GM12878 (cell line): ENCODE data around the gene CAPZB. TPM values are rescaled to one million over a fixed set of nuclear protein-coding genes. Genes with fewer than 3 reads are reported as not detected.
"Not testable (repeated sequence)": the region's sequence is repeated elsewhere in the genome, so short reads cannot be mapped to it uniquely, and the experiment has no call there.

Experiments used
- ATAC-seq: fragments of 200-7000 bp; cut with Tn5 transposase; 3 replicates; pipeline ENCODE4 v1.9.1; 2020; ENCODE audit warnings: mild to moderate bottlenecking, moderate library complexity
- BruUV-seq: library from RNA; stranded (reverse); fragments of 400-500 nt; replicated peaks from 2 replicates; lab custom pipeline; 2021; lab: Mats Ljungman, UMichigan
- CTCF ChIA-PET: fragments of 300-600 bp; sonication (Branson Sonifier 250); formaldehyde crosslinking; extraction: SDS; loops from one replicate; lab custom pipeline; 2021; ENCODE audit warnings: inconsistent platforms; lab: Yijun Ruan, JAX
- POLR2A ChIA-PET: fragments of 350-600 bp; formaldehyde crosslinking; extraction: SDS; loops from one replicate; lab custom pipeline; 2021; ENCODE audit warnings: inconsistent platforms; lab: Charles Lee
- RAD21 ChIA-PET: fragments of 300-600 bp; sonication (Branson Sonifier 250); formaldehyde crosslinking; loops from one replicate; lab custom pipeline; 2023; ENCODE audit warnings: antibody characterized with exemption; ENCODE audit not compliant: unreplicated experiment; lab: Charles Lee
- SMC1A ChIA-PET: fragments of 300-600 bp; sonication (Branson Sonifier 250); formaldehyde crosslinking; loops from one replicate; lab custom pipeline; 2023; ENCODE audit not compliant: unreplicated experiment, uncharacterized antibody; lab: Charles Lee
- DNase-seq: peaks from one replicate; pipeline ENCODE4 v3.0.0-alpha.2; 2011; ENCODE audit warnings: low read depth, low spot score
- FAIRE-seq: peaks from 3 replicates; lab custom pipeline; 2011; peaks lifted over from hg19 to GRCh38; lab: Jason Lieb, UNC
- H2AFZ ChIP-seq: 2 replicates; pipeline ENCODE4 v1.6.0; 2011; ENCODE audit warnings: low read depth, low read length, control low read depth; ENCODE audit not compliant: control insufficient read depth
- H3K27ac ChIP-seq: 2 replicates; pipeline ENCODE4 v1.5.1; 2011; ENCODE audit warnings: control low read depth; ENCODE audit not compliant: control insufficient read depth, insufficient read depth
- H3K27me3 ChIP-seq, 2 experiments: replicated peaks in 1 of 2; 2 replicates each; pipeline versions ENCODE4 v1.6.0 to v1.6.1; 2011; ENCODE audit warnings: low read length in 1 of 2; ENCODE audit not compliant: control insufficient read depth in 2 of 2, insufficient read depth in 2 of 2
- H3K36me3 ChIP-seq, 2 experiments: 2 replicates each; pipeline ENCODE4 v1.5.1; 2011; ENCODE audit warnings: low read length in 1 of 2; ENCODE audit not compliant: control insufficient read depth in 2 of 2, insufficient read depth in 2 of 2
- H3K4me1 ChIP-seq: 2 replicates; pipeline ENCODE4 v1.6.1; 2011; ENCODE audit warnings: mild to moderate bottlenecking, low read length, moderate library complexity, mixed read lengths; ENCODE audit not compliant: control insufficient read depth, insufficient read depth
- H3K4me2 ChIP-seq: 2 replicates; pipeline ENCODE4 v1.6.0; 2011; ENCODE audit warnings: control low read depth; ENCODE audit not compliant: control insufficient read depth, insufficient read depth
- H3K4me3 ChIP-seq: fragments of 200-600 bp; sonication (generic); 2 replicates; pipeline ENCODE4 v1.5.1; 2016
- H3K79me2 ChIP-seq: 2 replicates; pipeline ENCODE4 v1.6.0; 2011; ENCODE audit warnings: low read length; ENCODE audit not compliant: control insufficient read depth, insufficient read depth
- H3K9ac ChIP-seq: 2 replicates; pipeline ENCODE4 v1.8.0; 2011; ENCODE audit warnings: low read length, control low read depth, mixed read lengths; ENCODE audit not compliant: control insufficient read depth, insufficient read depth
- H3K9me3 ChIP-seq: replicated peaks from 3 replicates; pipeline ENCODE4 v1.5.1; 2011; ENCODE audit warnings: mild to moderate bottlenecking, low read length; ENCODE audit not compliant: control insufficient read depth, insufficient read depth
- H4K20me1 ChIP-seq: 2 replicates; pipeline ENCODE4 v1.6.0; 2011; ENCODE audit not compliant: control insufficient read depth, insufficient read depth
- IKZF2 ChIP-seq, 2 experiments: fragments of 450-650 bp; IDR thresholded peaks; 2 replicates each; pipeline ENCODE4 v1.6.1; 2017; ENCODE audit warnings: mild to moderate bottlenecking in 2 of 2, moderate library complexity in 2 of 2
- JUNB ChIP-seq: IDR thresholded peaks from 2 replicates; pipeline ENCODE4 v1.6.1; 2016; ENCODE audit warnings: antibody characterized with exemption, mild to moderate bottlenecking
- POU2F2 ChIP-seq: IDR thresholded peaks from 3 replicates; pipeline ENCODE4 v1.6.1; 2011; ENCODE audit warnings: low read depth, mild to moderate bottlenecking, low read length, borderline replicate concordance
- RAD51 ChIP-seq: fragments of 450-650 bp; IDR thresholded peaks from 2 replicates; pipeline ENCODE4 v1.6.1; 2016; ENCODE audit warnings: moderate library complexity, mild to moderate bottlenecking, inconsistent platforms
- RUNX3 ChIP-seq: IDR thresholded peaks from 2 replicates; pipeline ENCODE4 v1.6.1; 2012; ENCODE audit warnings: low read length, inconsistent platforms
- SPI1 ChIP-seq: IDR thresholded peaks from 2 replicates; pipeline ENCODE4 v1.6.1; 2011; ENCODE audit warnings: low read depth, mild to moderate bottlenecking, low read length, moderate library complexity, borderline replicate concordance; ENCODE audit not compliant: insufficient read depth
- WGBS: methylation state at CpG from one replicate; pipeline ENCODE4 v1.1.6; 2016; ENCODE audit warnings: low lambda C conversion rate; ENCODE audit not compliant: insufficient replicate concordance, insufficient coverage; ENCODE audit errors: missing lambda C conversion rate; 5-methylcytosine and 5-hydroxymethylcytosine counted together
- in situ Hi-C: fragments of 300-500 bp; cut with MboI; formaldehyde crosslinking; loops from 9 replicates; pipeline ENCODE4 v1.14.3; 2018; ENCODE audit warnings: mixed read lengths
- intact Hi-C: fragments of 100-400 bp; cut with micrococcal nuclease; formaldehyde crosslinking; loops from one replicate; pipeline ENCODE4 v1.14.2; 2022; ENCODE audit not compliant: unreplicated experiment
- polyA plus RNA-seq, 11 experiments: library from polyadenylated mRNA; depleted of rRNA in 4 of 11; unstranded in 6 of 11; stranded (reverse) in 5 of 11; fragments of >200 nt; fragmentation: Nextera tagmentation in 4 of 11; fragmentation: Illumina TruSeq in 1 of 11; extraction: Ambion mirVana in 4 of 11; extraction: Trizol in 1 of 11; gene quantifications; 1 replicate in 1 of 11; 2 replicates in 10 of 11; pipeline versions ENCODE4 v1.2.1 to v1.2.3, GENCODE V29; 2011 to 2016; ENCODE audit warnings: inconsistent platforms in 2 of 11, missing spikeins in 2 of 11, low read depth in 1 of 11
- total RNA-seq, 4 experiments: library from RNA; depleted of rRNA in 3 of 4; stranded (reverse); fragments of >200 nt in 3 of 4; fragmentation: Illumina TruSeq in 1 of 4; extraction: Trizol in 1 of 4; gene quantifications; 2 replicates each; pipeline versions ENCODE4 v1.2.1 to v1.2.3, GENCODE V29; 2013 to 2021

Gene CAPZB
- total and polyA plus RNA-seq, 10 of the 15 experiments (the other 5 are each of a cell fraction or from before 2014, with no cell fraction given), result 104 to 454 (median 213) TPM

GRCh38 chr1:19505693-19506457 lies 20.5 kb upstream of the CAPZB start:
- H3K9ac ChIP-seq, result no peak overlapping the region
- ChIA-PET SMC1A (interaction anchor here (0.9 to 1.5 kb wide), 2 partner anchors 91 to 190 kb away, joined by 3 read pairs; a partner anchor contains a TSS), RAD21 (no interaction called here), CTCF (interaction anchor here (1.0 kb wide), 1 partner anchor 19 kb away, joined by 4 read pairs; no protein-coding TSS in a partner anchor), POLR2A (no interaction called here)
- DNase-seq (peak; percentile 8), ATAC-seq (peak; percentile 36), FAIRE-seq (peak; percentile 59)
- H3K4me1 ChIP-seq, result no peaks in the 10 kb centered on the region; the same call in 1 of the 2 replicates
- H3K36me3 ChIP-seq, result no peaks in the 10 kb centered on the region
- WGBS, result 20% methylated on average over 11 of the region's 11 CpGs
- in situ Hi-C loops, result no loop called here
- intact Hi-C loops, result no loop called here
- no peaks in the 10 kb centered on the region for H3K79me2 ChIP-seq
- H3K27me3 ChIP-seq, result no peaks in the 10 kb centered on the region
- no peak for TF ChIP-seq RAD51
- TF ChIP-seq SPI1, result peak; percentile 40; the same call in 1 of the 2 replicates
- H4K20me1 ChIP-seq, result no peaks in the 10 kb centered on the region
- peak overlapping the region; percentile 36 for H3K4me2 ChIP-seq
- H3K9me3 ChIP-seq, result no peaks in the 10 kb centered on the region
- H3K27ac ChIP-seq, result no peak overlapping the region
- BruUV-seq, result no TSS peak
- peak overlapping the region; percentile 60 for H2AFZ ChIP-seq
- H3K4me3 ChIP-seq, result no peak overlapping the region

GRCh38 chr1:19504796-19505692 lies 19.7 kb upstream of the CAPZB start:
- no peak overlapping the region for H3K9ac ChIP-seq
- H3K4me2 ChIP-seq, result peak overlapping the region; percentile 36
- FAIRE-seq, result no peak
- BruUV-seq, result no TSS peak
- H3K4me1 ChIP-seq, result no peaks in the 10 kb centered on the region; the same call in 1 of the 2 replicates
- SMC1A ChIA-PET, result interaction anchor here (0.9 to 1.5 kb wide), 2 partner anchors 92 to 189 kb away, joined by 3 read pairs; a partner anchor contains a TSS
- no peaks in the 10 kb centered on the region for H3K9me3 ChIP-seq
- RAD21 ChIA-PET, result no interaction called here
- no peak overlapping the region for H3K4me3 ChIP-seq
- peak overlapping the region; percentile 60 for H2AFZ ChIP-seq
- no peak for DNase-seq
- ATAC-seq, result peak; percentile 15; the same call in 2 of the 3 replicates
- 45% methylated on average over 6 of the region's 6 CpGs for WGBS
- no peaks in the 10 kb centered on the region for H4K20me1 ChIP-seq
- POLR2A ChIA-PET, result no interaction called here
- TF ChIP-seq IKZF2 (IDR thresholded peaks at IDR 0.05), result 0 out of 4 replicates have a peak, but pooled peaks of 1 of the 2 experiments have one; percentile 18
- TF ChIP-seq RUNX3, result peak; percentile 48
- TF ChIP-seq JUNB, result 0 out of 2 replicates have a peak, but pooled peaks have one; percentile 13
- no peak for TF ChIP-seq POU2F2
- TF ChIP-seq, all 136 proteins: peak for 3
- intact Hi-C loops (no loop called here), in situ Hi-C loops (no loop called here)
- no peak overlapping the region for H3K27ac ChIP-seq
- no peaks in the 10 kb centered on the region for H3K79me2 ChIP-seq
- CTCF ChIA-PET, result interaction anchor here (1.0 kb wide), 1 partner anchor 18 kb away, joined by 4 read pairs; no protein-coding TSS in a partner anchor
- no peaks in the 10 kb centered on the region for H3K27me3 ChIP-seq
- H3K36me3 ChIP-seq, result no peaks in the 10 kb centered on the region

DNA sequence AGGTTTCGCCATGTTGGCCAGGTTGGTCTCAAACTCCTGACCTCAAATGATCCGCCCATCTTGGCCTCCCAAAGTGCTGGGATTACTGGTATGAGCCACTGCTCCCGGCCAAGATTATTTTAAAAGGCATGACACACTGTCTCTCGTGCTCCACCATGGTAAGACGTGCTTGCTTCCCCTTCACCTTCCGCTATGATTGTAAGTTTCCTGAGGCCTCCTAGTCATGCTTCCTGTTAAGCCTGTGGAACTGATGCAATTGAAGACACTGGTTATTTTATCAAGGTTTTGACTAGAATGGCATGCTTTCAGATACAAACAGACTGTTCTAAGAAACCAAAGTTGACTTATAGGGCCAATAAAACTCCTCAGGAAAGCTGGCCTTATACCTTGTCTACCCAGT lies 16.9 kb upstream of the CAPZB start:
- H3K27ac ChIP-seq, H2AFZ ChIP-seq, BruUV-seq, H3K4me2 ChIP-seq, H3K9ac ChIP-seq, FAIRE-seq, intact Hi-C loops, H3K9me3 ChIP-seq, RAD21 ChIA-PET, H3K27me3 ChIP-seq, H3K4me3 ChIP-seq, ATAC-seq, CTCF ChIA-PET, H3K79me2 ChIP-seq, H3K4me1 ChIP-seq, DNase-seq, H4K20me1 ChIP-seq, H3K36me3 ChIP-seq, POLR2A ChIA-PET, in situ Hi-C loops: not testable (repeated sequence)
- WGBS, result 60% methylated on average over 6 of the region's 6 CpGs
- SMC1A ChIA-PET, result interaction anchor here (0.7 to 0.8 kb wide), 2 partner anchors 13 to 32 kb away, joined by 3 to 4 read pairs; no protein-coding TSS in a partner anchor
